SU-DHL-6 (cell line): Measurements from ENCODE around the gene ACACB.

Experiments used
- CTCF ChIP-seq: fragments of 200-600 bp; sonication (generic); IDR thresholded peaks from one replicate; pipeline ENCODE4 v1.5.1; 2017; ENCODE audit warnings: antibody characterized with exemption, mild to moderate bottlenecking, low read length, moderate library complexity; ENCODE audit not compliant: insufficient read depth, poor library complexity, severe bottlenecking
- EZH2phosphoT487 ChIP-seq: fragments of 200-600 bp; sonication (generic), shearing (Covaris generic); conservative IDR thresholded peaks from 2 replicates; pipeline ENCODE4 v1.6.1; 2018; ENCODE audit warnings: mild to moderate bottlenecking, antibody characterized with exemption, low read length, moderate library complexity, mixed read lengths

- TF ChIP-seq CTCF (no peak), EZH2phosphoT487 (no peak)
These were observed 80.9 kb downstream of the ACACB start for GRCh38 chr12:109197327-109197726.
